SK-N-MC (cell line): ENCODE measurements around the gene EFR3B.
"Not testable (repeated sequence)": the region's sequence is repeated elsewhere in the genome, so short reads cannot be mapped to it uniquely, and the experiment has no call there.

Experiments
- DNase-seq: peaks from one replicate; pipeline ENCODE4 v3.0.0-alpha.2; 2011; ENCODE audit warnings: low read depth, low spot score
- H3K27ac ChIP-seq: fragments of 200-600 bp; sonication (generic); 2 replicates; pipeline ENCODE4 v1.5.1; 2016; ENCODE audit warnings: mixed run types
- H3K36me3 ChIP-seq: fragments of 200-600 bp; sonication (generic); 2 replicates; pipeline ENCODE4 v1.6.1; 2017; ENCODE audit warnings: antibody characterized with exemption, low read length, mixed read lengths; ENCODE audit not compliant: insufficient read depth
- H3K4me3 ChIP-seq: fragments of 200-600 bp; sonication (generic); 2 replicates; pipeline ENCODE4 v1.5.1; 2016
- H3K9ac ChIP-seq: fragments of 200-600 bp; sonication (generic); 2 replicates; pipeline ENCODE4 v1.8.0; 2017; ENCODE audit warnings: mixed run types, mixed read lengths; ENCODE audit not compliant: insufficient read length
- H3K9me3 ChIP-seq: fragments of 200-600 bp; sonication (generic); 2 replicates; pipeline ENCODE4 v1.6.1; 2017; ENCODE audit warnings: low read depth, mild to moderate bottlenecking, antibody characterized with exemption, low read length, moderate library complexity, mixed read lengths
- EZH2 ChIP-seq: fragments of 200-600 bp; sonication (generic); IDR thresholded peaks from one replicate; pipeline ENCODE4 v1.6.1; 2017; ENCODE audit warnings: antibody characterized with exemption
- FOXP2 ChIP-seq: optimal IDR thresholded peaks from 2 replicates; pipeline ENCODE3; 2011; ENCODE audit warnings: mild to moderate bottlenecking, moderate library complexity; ENCODE audit not compliant: insufficient read depth; ENCODE audit errors: extremely low read length, control extremely low read depth
- POLR2AphosphoS5 ChIP-seq: IDR thresholded peaks from 2 replicates; pipeline ENCODE4 v1.6.1; 2012; ENCODE audit warnings: mild to moderate bottlenecking, low read depth, low read length, borderline replicate concordance

The EFR3B gene

DNA sequence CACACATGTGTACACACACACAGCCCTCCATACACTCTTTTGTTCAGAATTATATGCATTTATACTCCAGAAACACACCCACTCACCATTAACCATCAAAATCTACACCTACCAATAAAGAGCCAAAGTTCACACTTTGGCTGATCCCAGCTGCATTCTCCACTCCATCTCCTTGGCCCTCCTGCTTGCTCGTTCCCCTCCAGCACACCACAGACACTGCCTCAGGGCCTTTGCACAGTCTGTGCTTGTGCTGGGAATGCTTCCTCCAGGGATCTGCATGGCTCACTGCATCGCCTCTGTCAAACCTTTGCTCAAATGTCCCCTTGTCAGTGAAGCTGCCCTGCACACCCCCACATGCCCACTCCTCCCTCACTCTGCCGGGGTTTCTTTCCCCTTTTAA is 80.5 kb downstream of the EFR3B start:
- H3K36me3 ChIP-seq = no peaks in the 10 kb centered on the region
- no peak for DNase-seq
- no peak overlapping the region for H3K4me3 ChIP-seq
- TF ChIP-seq FOXP2 (no peak), POLR2AphosphoS5 (no peak), EZH2 (no peak)
- no peaks in the 10 kb centered on the region for H3K9me3 ChIP-seq
- H3K27ac ChIP-seq = no peak overlapping the region
- no peak overlapping the region for H3K9ac ChIP-seq

DNA sequence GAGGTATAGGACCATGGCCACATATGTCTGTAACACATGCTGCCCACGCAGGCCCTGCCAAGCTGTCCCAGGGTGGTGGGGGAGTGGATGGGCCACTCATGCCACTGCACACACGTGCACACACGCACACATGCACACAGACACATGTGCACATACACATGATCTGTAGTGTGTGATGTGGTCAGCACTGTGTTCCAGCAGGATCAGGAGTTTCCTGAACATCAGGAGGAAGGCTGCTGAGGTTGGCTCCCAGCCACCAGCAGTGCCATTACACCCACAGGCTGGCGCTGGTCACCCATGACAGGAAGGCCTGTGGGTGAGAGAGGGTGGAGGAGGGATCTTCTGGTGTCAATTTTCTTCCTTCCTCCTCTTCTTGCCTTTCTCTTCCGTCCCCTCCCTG is 81.8 kb downstream of the EFR3B start:
- Histone ChIP-seq H3K27ac (no peak overlapping the region), H3K9ac (no peak overlapping the region), H3K36me3 (no peaks in the 10 kb centered on the region), H3K9me3 (no peaks in the 10 kb centered on the region), H3K4me3 (no peak overlapping the region)
- no peak for TF ChIP-seq FOXP2
- no peak for DNase-seq

DNA sequence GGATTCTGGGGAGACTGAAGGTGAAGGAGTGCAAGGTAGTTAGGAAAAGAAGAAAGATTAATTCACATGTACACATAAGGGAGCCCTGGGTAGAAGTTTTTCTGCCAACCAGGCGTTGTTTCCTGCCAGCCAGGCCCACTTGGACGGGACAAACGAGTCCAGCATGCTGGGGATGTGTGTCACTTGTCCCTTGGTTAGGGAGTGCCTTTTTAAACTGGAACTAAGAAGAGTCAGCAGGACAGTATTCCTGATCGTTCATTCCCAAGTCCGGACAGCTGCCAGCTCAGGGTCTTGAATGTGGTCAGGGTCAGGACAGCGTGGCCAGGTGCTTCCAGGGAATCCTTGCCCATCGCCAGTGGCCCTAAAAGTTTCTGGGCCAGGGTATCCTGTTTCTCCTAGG is 83.3 kb downstream of the EFR3B start:
- no peak for DNase-seq
- H3K4me3 ChIP-seq = no peak overlapping the region
- no peaks in the 10 kb centered on the region for H3K9me3 ChIP-seq
- TF ChIP-seq FOXP2 = no peak
- TF ChIP-seq EZH2 = no peak
- TF ChIP-seq POLR2AphosphoS5 = no peak
- H3K36me3 ChIP-seq = no peaks in the 10 kb centered on the region
- no peak overlapping the region for H3K27ac ChIP-seq
- H3K9ac ChIP-seq = no peak overlapping the region

DNA sequence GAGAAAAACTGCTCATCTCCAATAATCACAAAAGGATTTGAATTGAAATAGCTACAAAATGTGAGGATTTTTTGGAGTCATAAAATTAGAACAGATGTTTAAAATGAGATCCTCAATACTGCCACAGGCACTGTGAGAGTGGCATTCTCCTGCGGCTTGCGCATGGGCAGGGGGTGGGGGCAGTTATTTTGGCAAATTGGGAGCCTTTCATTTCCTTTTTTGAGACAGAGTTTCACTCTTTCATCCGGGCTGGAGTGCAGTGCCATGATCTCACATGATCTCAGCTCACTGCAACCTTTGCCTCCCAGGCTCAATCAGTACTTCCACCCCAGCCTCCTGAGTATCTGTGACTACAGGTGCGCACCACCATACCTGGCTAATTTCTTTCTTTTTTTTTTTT is 84.1 kb downstream of the EFR3B start:
- DNase-seq = no peak
- no peak for TF ChIP-seq POLR2AphosphoS5
- TF ChIP-seq EZH2 = no peak
- TF ChIP-seq FOXP2 = no peak
- Histone ChIP-seq H3K27ac (no peak overlapping the region), H3K4me3 (no peak overlapping the region), H3K9ac (no peak overlapping the region), H3K36me3 (no peaks in the 10 kb centered on the region), H3K9me3 (no peaks in the 10 kb centered on the region)

DNA sequence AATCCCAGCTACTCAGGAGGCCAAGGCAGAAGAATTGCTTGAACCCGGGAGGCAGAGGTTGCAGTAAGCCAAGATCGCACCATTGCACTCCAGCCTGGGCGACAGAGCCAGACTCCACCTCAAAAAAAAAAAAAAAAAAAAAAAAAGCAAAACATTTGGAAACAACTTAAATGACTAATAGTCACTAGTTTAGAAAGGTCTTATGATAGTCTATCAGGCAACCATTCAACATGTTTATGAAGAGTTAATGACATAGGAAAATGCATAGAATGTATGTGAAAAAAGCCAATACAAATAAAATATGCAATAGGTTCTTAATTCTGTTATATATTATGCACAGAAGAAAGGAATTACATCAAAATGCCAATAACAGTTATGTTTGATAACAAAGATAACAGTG is 85.2 kb downstream of the EFR3B start:
- H3K4me3 ChIP-seq, DNase-seq, H3K9ac ChIP-seq, H3K27ac ChIP-seq, H3K9me3 ChIP-seq, H3K36me3 ChIP-seq: not testable (repeated sequence)

DNA sequence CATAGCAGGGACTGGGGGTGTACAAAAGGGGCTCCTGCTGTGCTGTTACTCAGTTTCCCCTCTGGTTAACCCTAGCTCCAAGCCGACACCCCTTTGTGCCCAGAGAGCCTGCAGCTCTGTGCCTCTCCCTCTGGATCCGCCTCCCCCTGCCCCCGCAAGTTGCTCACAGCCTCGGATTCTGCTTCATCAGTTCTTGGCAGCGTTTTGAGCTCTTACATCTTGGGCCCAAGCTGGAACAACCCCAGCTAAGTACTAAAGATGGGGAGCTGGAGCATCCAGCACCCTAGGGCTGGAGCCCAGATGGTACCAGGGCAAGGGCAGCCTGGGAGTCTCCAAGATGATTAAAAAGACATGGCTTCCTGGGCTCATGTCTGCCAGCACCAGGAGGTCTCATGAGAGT is 85.8 kb downstream of the EFR3B start:
- no peak overlapping the region for H3K4me3 ChIP-seq
- no peak overlapping the region for H3K27ac ChIP-seq
- H3K9me3 ChIP-seq = no peaks in the 10 kb centered on the region
- DNase-seq = no peak
- TF ChIP-seq POLR2AphosphoS5 = no peak
- no peak for TF ChIP-seq FOXP2
- TF ChIP-seq EZH2 = no peak
- no peak overlapping the region for H3K9ac ChIP-seq
- H3K36me3 ChIP-seq = no peaks in the 10 kb centered on the region

DNA sequence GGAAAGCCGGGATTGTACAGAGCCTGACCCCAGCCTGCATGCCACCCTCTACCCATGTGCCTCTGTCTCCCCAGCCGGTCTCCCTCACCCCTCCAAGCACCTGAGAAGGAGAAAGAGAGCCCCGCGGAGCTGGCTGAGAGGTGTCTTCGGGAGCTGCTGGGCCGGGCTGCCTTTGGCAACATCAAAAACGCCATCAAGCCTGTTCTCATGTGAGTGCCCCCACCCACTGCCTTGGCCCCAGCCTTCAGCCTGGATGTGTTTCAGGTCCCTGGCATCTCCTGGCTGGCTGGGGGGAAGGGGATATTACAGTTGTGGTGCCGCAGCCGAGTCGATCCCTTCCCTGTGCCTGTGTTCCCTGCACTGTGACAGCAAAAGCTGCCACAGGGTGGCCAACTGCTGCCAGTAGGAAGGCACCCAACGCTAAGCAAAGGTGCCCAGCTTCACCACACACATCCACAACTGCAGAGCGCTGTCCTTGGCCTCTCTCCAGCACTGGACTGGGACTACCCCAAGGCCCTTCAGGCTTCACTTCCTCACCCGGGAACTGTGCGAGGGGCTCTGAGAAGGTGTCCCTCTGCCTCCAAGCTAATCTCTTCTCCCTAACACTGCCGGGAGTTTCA is 88.1 kb downstream of the EFR3B start:
- TF ChIP-seq FOXP2 (no peak), POLR2AphosphoS5 (no peak)
- no peak for DNase-seq

DNA sequence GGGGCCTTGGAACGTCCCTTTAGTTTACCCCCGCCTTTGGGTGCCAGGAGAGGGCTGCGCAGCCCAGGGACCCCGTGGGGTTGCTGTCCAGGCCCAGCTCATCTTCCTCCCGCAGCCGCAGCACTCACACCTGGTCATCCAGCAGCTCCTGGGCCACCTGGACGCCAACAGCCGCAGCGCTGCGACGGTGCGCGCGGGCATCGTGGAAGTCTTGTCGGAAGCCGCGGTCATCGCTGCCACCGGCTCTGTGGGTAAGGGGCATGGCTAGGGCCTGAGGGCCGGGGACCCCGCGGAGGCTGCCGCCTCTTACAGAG is 89.3 kb downstream of the EFR3B start:
- H3K36me3 ChIP-seq = no peaks in the 10 kb centered on the region
- H3K4me3 ChIP-seq = no peak overlapping the region
- H3K9me3 ChIP-seq = no peaks in the 10 kb centered on the region
- H3K27ac ChIP-seq = no peak overlapping the region
- no peak for DNase-seq
- no peak overlapping the region for H3K9ac ChIP-seq
- TF ChIP-seq EZH2 = no peak
- TF ChIP-seq FOXP2 = no peak
- TF ChIP-seq POLR2AphosphoS5 = no peak

More for the DNA sequence above, 88.1 kb downstream of the EFR3B start:
- H3K9ac ChIP-seq = no peak overlapping the region
- no peak overlapping the region for H3K27ac ChIP-seq
- no peak overlapping the region for H3K4me3 ChIP-seq
- no peaks in the 10 kb centered on the region for H3K36me3 ChIP-seq
- no peaks in the 10 kb centered on the region for H3K9me3 ChIP-seq

DNA sequence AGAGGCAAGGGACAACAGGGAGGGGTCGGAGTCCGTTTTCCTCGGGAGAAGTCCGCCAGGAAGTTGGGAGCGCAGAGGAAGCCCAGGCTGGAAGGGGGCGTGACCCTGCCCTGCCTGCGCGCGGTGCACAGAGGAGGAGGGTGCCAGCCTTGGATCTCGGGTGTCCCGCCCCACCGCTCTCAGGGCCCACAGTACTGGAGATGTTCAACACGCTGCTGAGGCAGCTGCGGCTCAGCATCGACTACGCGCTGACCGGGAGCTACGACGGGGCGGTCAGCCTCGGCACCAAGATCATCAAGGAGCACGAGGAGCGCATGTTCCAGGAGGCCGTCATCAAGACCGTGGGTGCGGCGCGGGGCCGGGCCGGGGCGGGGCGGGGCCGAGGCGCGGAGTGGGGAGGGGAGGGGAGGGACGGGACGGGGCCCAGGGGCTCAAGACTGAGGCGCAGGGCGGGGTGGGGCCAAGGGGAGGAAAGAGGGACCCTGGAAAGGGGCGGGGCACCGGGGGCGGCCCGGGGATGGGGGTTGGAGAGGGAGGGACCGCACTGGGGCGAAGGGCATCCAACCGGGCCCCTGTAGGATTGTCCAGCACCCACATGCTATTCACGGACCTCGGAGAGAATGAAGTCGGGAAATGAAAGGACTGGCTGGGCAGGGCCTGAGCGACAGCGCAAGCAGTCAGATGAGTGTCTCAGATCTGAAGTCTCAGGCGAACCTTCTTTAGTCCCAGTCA is 89.9 kb downstream of the EFR3B start:
- TF ChIP-seq POLR2AphosphoS5 (no peak), EZH2 (no peak), FOXP2 (no peak)
- H3K9ac ChIP-seq = no peak overlapping the region
- no peak for DNase-seq
- H3K4me3 ChIP-seq = no peak overlapping the region
- no peaks in the 10 kb centered on the region for H3K36me3 ChIP-seq
- no peak overlapping the region for H3K27ac ChIP-seq
- H3K9me3 ChIP-seq = no peaks in the 10 kb centered on the region
